HuH-7.5 (cell line): Measurements from ENCODE around the gene FHIT.
"Not testable (repeated sequence)": the region's sequence is repeated elsewhere in the genome, so short reads cannot be mapped to it uniquely, and the experiment has no call there.

Experiments used
- DNase-seq: peaks from one replicate; pipeline ENCODE4 v3.0.0; 2011; ENCODE audit warnings: low spot score

FHIT gene

GRCh38 chr3:59829527-59829926, 1421.7 kb downstream of the FHIT start:
- DNase-seq: no peak

GRCh38 chr3:59824876-59825275, 1426.4 kb downstream of the FHIT start:
- no peak for DNase-seq

DNA sequence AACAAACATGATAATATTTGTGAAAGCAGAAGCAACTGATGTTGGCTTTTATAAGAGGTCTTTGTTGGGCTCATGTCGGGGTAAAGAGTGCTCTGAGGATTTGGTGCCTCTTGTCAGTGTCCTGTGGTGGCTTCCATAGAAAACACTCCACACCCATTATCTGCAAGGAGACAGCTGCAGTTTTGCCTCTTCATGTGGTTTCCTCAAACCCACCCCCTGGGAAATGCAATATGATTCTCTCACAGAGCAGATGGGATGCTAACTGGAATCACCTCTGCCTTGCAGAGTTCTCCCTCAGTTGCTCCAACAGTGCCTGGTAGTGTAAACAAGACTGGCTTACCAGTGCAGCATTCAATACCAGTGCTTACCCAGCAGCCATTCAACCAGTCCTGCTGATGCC, 1430.0 kb downstream of the FHIT start:
- no peak for DNase-seq

GRCh38 chr3:59820352-59820934, 1430.8 kb downstream of the FHIT start:
- DNase-seq: no peak

DNA sequence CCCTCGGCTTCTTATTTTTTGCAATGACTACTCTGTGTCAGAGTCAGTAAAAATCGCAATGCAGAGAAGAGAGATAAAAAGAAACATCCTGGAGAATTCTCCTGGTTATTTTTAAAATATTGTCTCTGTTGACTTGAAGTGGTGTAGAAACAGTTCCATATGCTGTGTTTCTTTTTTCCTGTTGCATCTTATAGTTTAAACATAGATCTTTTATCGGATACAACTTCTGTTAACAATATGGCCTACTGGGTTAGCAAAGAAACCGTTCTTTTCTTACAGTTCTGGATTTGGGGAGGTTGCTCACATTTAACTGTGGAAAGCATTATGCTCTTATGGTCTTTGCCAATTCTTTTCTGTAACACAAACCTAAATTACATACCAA, 1432.3 kb downstream of the FHIT start:
- no peak for DNase-seq

GRCh38 chr3:59818033-59818918, 1433.0 kb downstream of the FHIT start:
- no peak for DNase-seq

GRCh38 chr3:59817511-59817910, 1433.7 kb downstream of the FHIT start:
- DNase-seq: no peak

GRCh38 chr3:59816312-59816711, 1434.9 kb downstream of the FHIT start:
- no peak for DNase-seq

DNA sequence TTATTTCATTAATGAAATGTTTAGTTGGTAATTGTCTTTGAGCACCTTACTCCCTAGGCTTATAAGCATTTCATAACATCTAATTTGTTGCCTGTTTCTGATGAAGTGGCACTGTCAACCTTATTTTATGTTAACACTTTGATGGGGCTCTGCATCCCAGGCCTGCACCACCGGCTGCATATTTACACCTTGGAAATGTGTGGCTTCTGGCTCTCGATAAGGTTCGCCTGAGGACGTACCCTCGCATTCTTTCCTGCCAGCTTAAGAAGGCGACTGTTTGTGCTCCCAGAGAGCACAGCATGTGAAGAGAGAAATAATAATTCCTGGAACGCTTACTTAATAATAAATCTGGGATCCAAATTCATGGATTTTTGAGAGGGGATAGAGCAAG, 1438.1 kb downstream of the FHIT start:
- no peak for DNase-seq

DNA sequence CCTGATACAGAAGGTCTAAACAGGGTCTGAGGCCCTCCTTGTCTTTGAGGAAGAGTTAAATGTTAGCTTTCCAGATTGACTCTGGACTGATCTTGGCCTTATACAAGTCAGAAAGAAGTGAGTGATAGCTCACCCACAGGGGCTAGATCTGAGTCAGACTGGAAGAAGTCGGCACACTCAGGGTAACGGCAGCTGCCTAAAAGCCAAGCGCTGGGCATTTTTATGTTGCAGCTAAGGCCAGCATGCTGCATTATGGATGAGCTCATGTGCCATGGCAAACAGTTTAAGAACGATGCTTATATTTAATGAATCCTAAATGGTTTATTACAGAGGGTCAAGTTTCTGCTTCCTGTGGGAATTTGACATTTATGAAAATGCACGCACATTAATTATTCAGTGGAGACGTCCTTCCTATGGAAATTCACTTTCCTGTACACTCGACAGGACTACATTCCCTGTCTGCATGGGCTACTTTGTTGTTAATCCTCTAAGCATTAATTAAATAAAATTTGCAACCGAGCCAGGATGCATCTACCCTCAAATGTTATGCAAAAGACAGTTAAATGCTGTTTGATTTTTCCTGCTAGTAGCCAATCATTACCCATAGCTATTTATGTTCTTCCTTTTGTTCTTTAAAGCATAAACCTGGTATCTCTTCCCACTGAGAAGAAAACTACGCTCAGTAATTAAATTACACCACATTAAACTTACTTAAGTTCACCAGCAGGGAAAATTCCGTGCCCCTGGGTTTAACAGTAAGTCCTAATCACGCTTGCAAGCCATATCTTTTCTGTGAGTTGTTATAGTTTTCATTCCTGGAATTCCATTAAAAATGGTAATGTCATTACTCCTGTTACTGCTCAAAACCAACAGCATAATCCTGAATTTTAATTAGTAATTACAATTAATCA, 1438.8 kb downstream of the FHIT start:
- no peak for DNase-seq

GRCh38 chr3:59811160-59811559, 1440.1 kb downstream of the FHIT start:
- no peak for DNase-seq

DNA sequence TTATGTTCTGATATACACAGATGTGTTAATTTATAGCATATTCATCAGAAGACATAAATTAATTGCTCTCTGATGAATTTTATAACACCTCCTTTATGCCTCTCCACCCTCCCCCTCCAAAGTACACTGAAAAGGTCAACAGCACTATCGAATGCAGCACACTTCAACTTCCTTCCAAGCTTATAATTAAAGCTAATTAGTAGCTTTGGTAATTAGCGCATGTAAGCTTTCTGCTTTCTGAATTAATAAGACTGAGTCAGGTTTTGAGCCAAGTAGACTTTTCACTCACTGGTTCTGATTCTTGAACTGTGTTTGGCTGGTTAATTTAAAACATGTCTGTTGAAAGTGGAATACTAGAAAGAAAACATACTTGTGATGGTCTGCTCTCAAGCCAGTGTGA, 1440.6 kb downstream of the FHIT start:
- no peak for DNase-seq

DNA sequence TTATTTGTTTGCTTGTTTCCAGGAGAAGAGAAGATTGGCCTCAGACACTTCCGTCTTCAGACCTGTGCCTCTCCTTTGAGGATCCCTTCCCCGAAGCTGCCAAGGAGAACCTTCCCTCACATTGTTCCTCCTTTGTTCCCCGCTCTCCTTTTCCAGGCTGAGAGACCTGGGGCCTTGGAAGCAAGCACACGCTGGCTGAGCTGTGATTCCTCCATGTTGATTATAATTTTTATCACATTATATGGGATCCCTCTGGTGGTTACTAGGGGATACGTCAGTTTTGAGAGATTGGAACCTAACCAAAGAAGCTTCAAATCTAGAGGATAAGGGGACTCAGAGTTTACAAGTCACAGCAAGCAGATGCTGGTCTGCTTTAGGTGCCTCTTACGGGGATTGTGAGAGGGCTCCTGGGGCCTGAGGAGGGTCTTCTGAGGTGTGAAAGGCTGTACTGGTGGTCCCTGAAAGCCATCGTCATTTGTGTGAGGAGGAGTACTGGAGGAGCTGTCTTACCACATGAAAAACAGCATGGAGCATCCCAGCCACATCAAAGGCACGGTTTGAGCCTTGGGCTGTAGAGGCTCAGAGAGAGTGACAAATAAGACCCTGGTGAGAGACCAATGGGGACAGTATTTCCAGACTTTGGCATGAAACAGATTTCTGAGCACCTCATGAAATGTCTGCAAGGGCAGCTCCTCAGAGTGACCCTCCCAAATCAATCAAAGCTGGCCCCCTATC, 1441.4 kb downstream of the FHIT start:
- no peak for DNase-seq

GRCh38 chr3:59809016-59809415, 1442.2 kb downstream of the FHIT start:
- no peak for DNase-seq

DNA sequence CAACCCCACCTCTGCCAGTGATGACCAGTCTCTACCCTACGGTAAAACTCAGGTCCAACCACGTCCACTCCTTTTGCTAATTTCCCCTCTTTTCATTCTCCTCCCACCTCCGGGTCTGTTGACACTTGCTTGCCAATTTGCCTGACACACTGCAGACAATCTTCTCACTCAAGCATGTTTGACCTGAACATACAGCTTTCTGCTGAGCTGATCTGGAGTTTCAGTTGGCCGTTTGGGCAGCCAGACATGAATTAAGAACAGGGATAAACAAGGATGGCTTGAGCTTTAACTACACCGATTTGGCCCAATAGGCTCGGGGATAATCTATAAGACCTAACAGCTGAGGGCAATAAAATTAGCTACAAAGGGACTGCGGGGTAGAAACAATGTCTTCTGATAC, 1442.8 kb downstream of the FHIT start:
- no peak for DNase-seq

DNA sequence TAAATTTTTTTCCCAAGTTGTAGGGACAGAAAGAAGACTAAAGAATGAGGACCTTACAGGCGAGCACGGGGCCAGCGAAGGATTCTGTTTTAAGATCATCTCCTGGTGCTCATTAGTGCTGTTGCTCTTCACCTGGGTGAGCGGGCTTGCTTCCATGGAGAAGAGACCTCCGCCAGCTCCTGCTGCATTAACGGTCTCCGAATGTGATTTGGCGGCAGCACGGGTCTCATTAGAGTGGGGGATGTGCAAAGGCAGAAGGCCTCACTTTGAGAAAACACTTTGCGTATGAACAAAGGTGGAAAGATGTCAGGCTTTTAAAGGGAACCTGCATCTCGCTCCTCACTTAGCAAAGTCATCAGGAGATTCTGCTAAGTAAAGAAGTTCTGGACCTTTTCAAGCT, 1448.0 kb downstream of the FHIT start:
- no peak for DNase-seq

DNA sequence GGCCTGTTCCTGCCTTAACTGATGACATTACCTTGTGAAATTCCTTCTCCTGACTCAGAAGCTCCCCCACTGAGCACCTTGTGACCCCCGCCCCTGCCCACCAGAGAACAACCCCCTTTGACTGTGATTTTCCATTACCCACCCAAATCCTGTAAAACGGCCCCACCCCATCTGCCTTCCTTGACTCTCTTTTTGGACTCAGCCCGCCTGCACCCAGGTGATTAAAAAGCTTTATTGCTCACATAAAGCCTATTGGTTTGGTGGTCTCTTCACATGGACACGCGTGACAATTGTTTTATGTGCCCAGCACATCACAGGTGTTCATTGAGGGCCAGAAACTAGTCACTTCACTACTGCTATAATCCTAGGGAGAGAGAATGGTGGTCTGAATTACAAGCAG, 1448.8 kb downstream of the FHIT start:
- DNase-seq: not testable (repeated sequence)

- DNase-seq: no peak
Measured at GRCh38 chr3:59802045-59802444, 1449.2 kb downstream of the FHIT start.

GRCh38 chr3:59800481-59800880, 1450.8 kb downstream of the FHIT start:
- no peak for DNase-seq

DNA sequence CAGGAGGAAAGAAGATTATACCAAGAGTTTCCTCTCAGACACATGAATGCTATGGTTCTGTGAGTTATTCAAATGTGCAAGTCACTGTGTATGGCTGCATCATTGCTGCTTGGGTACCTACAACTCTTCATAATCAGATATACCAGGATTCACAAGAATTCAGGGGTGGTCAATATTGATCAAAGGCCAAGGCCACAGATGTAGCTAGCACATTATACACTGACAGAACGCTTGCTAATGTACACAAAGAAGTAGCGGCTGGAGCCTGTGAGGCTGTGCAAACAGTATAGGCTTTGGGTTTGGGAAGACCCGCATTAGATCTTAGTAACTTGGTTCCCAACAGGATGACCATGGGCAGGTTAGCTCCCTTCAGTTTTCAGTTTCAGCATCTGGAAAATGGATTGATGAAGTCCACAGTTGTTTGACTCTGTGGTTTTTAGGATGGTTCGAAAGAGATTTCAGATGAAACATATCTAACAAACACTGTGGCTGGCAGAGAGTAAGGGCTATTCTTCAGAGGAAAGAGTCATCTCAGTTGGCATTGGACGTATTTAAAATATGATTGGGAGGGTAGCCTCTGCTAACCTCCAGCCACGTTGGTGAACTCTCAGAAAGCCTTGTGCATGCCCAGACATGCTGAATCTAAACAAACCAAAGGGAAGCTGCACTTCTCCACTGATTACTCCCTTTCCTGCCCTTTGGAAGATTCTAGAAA, 1452.7 kb downstream of the FHIT start:
- no peak for DNase-seq

GRCh38 chr3:59797533-59797932, 1453.7 kb downstream of the FHIT start:
- no peak for DNase-seq
